Adrenal gland (tissue), 12 donors: Measurements from ENCODE around the gene SRRM2. TPM values are rescaled to one million over a fixed set of nuclear protein-coding genes. Genes with fewer than 3 reads are reported as not detected.

Source experiments
- DNase-seq, 7 donors: peaks; one replicate each; pipeline ENCODE4 v3.0.0-alpha.2; 2019 to 2020
- H3K27ac ChIP-seq, 5 donors: fragments of 200-600 bp; sonication (generic) in 4 of 5; 1 replicate in 3 of 5; 2 replicates in 2 of 5; pipeline versions ENCODE4 v1.5.1 to v1.8.0; 2016 to 2020; ENCODE audit warnings: mild to moderate bottlenecking in 1 of 5
- H3K27me3 ChIP-seq: fragments of 200-600 bp; 2 replicates; pipeline ENCODE4 v1.8.0; 2021
- H3K36me3 ChIP-seq, 2 donors: fragments of 200-600 bp; replicated peaks in 1 of 2; 1 replicate in 1 of 2; 2 replicates in 1 of 2; pipeline versions ENCODE4 v1.5.1 to v1.8.0; 2018 to 2022
- H3K4me1 ChIP-seq, 2 donors: fragments of 200-600 bp; replicated peaks in 1 of 2; 1 replicate in 1 of 2; 2 replicates in 1 of 2; pipeline versions ENCODE4 v1.5.1 to v1.8.0; 2018 to 2021
- H3K4me3 ChIP-seq, 4 donors: fragments of 200-600 bp; sonication (generic) in 3 of 4; one replicate each; pipeline ENCODE4 v1.5.1; 2016 to 2018
- H3K9me3 ChIP-seq, 3 donors: fragments of 200-600 bp; sonication (generic) in 1 of 3; replicated peaks in 1 of 3; 1 replicate in 2 of 3; 2 replicates in 1 of 3; pipeline versions ENCODE4 v1.5.1 to v1.8.0; 2016 to 2021
- CTCF ChIP-seq, 6 experiments: fragments of 450-650 bp in 4 of 6; fragments of 200-600 bp in 2 of 6; sonication (generic) in 1 of 6; IDR thresholded peaks; 1 replicate in 5 of 6; 2 replicates in 1 of 6; pipeline versions ENCODE4 v1.5.1 to v1.8.0; 2016 to 2021; ENCODE audit warnings: antibody characterized with exemption in 6 of 6, mild to moderate bottlenecking in 2 of 6, moderate library complexity in 1 of 6
- POLR2A ChIP-seq, 2 donors: fragments of 450-650 bp; IDR thresholded peaks; one replicate each; pipeline ENCODE4 v1.6.1; 2017; ENCODE audit warnings: antibody characterized with exemption in 2 of 2, mild to moderate bottlenecking in 2 of 2, moderate library complexity in 1 of 2
- WGBS, 4 donors: extraction: QIAGEN DNeasy Blood & Tissue Kit in 2 of 4; methylation state at CpG; one replicate each; pipeline versions ENCODE4 v1.1.5 to v1.1.7; 2013 to 2017; 5-methylcytosine and 5-hydroxymethylcytosine counted together
- intact Hi-C, 2 donors: fragments of 100-400 bp; cut with DNase I; formaldehyde crosslinking; loops; one replicate each; pipeline versions ENCODE4 v1.14.1 to v1.15.0; 2022 to 2023
- polyA plus RNA-seq, 3 donors: library from polyadenylated mRNA; stranded (reverse); fragments of 200-250 nt in 2 of 3; fragments of 350-450 nt in 1 of 3; fragmentation: Illumina TruSeq in 1 of 3; extraction: RNeasy Lipid Tissue Mini Kit (QIAGEN cat#74804) in 1 of 3; gene quantifications; one replicate each; pipeline ENCODE4 v1.2.3, GENCODE V29; 2013 to 2014
- total RNA-seq, 9 donors: library from RNA; depleted of rRNA in 4 of 9; stranded (reverse); fragments of >200 nt in 4 of 9; fragments of 120-200 nt in 1 of 9; fragmentation: NEBNext Ultra II Directional in 1 of 9; extraction: Animal tissue kit (Norgen Biotek cat#: 25700) in 1 of 9; gene quantifications; one replicate each; pipeline versions ENCODE4 v1.1.0 to v1.2.4, GENCODE V29; 2013 to 2023
- donor health status: healthy with polysubstance abuse.
- donor health status: Bipolar disorder and iron deficiency.
- donor health status: DM: yes; HTN: yes; CAD: no.
- donor health status: DM: no; HTN: no; CAD: no.
- donor health status: DM: no; HTN: no; CAD: no.
- donor health status: DM: yes; HTN: yes; CAD: no.

SRRM2 gene
- total and polyA plus RNA-seq, 12 donors: 81.7 to 3,120 (median 328) TPM

DNA sequence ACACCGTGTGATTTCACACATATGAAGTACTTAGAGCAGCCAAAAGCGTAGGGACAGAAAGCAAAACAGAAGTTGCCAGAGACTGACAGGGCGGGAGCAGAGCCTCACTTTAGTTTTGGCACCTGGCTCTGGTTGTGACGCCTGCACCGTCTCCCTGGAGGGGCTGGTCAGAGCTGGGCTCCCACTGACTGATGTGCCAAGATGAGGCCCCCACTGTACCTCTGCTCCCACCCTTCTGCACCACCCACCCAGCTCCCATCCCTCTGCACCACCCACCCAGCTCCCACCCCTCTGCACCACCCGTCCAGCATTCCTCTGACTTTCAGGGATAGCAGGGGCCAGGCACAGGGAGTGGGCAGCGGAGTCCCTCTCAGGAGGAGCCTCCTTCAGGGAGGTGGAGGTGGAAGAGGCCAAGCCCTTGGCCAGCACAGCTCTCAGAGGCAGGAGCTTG lies 61.4 kb downstream of the SRRM2 start:
- WGBS, 4 donors: 62 to 84% (median 82%) methylated on average over 6 to 7 of the region's 7 CpGs
- intact Hi-C loops: no loop called here
- Histone ChIP-seq H3K9me3 (no peaks in the 10 kb centered on the region), H3K27me3 (no peaks in the 10 kb centered on the region), H3K27ac (no peak overlapping the region), H3K4me1 (no peaks in the 10 kb centered on the region), H3K4me3 (no peak overlapping the region), H3K36me3 (no peaks in the 10 kb centered on the region)
- DNase-seq: no peak
- TF ChIP-seq CTCF (IDR thresholded peaks at IDR 0.05) (no peak), POLR2A (IDR thresholded peaks at IDR 0.05) (no peak)

- H3K4me3 ChIP-seq: no peak overlapping the region
- 77 to 91% (median 87%) methylated on average over 10 to 20 of the region's 20 CpGs for WGBS, 4 donors
- no peaks in the 10 kb centered on the region for H3K4me1 ChIP-seq
- DNase-seq: no peak
- no peaks in the 10 kb centered on the region for H3K36me3 ChIP-seq
- intact Hi-C loops: no loop called here
- no peaks in the 10 kb centered on the region for H3K27me3 ChIP-seq
- no peak overlapping the region for H3K27ac ChIP-seq
- TF ChIP-seq CTCF (IDR thresholded peaks at IDR 0.05) (no peak), POLR2A (IDR thresholded peaks at IDR 0.05) (no peak)
- H3K9me3 ChIP-seq: no peaks in the 10 kb centered on the region
Observed at GRCh38 chr16:2814551-2815298, 62.3 kb downstream of the SRRM2 start.

DNA sequence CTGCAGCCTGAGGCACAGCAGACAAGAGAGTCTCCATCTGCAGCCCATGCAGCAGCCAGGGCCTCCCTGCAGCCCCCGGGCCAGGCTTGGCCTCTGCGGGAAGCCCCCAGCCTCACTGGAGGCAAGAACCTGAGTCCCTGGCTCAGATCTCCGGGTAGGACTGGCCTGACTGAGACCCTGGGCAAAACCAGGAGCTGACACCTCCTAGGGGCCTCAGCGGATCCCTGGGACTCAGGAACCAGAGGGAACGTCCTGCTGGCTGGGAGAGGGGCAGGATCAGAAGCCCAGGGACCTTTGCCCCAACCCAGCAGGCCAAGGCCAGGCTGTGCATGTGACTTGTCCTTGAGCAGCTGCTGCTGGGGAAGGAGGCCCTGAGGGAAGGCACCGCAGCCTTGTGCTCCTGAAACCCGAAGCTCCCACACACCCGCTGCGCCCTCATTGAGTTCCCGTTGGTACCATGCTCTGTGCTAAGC lies 62.9 kb downstream of the SRRM2 start:
- DNase-seq: peak in 1 of 7 donors; percentile 5
- no peaks in the 10 kb centered on the region for H3K4me1 ChIP-seq
- TF ChIP-seq CTCF (IDR thresholded peaks at IDR 0.05): no peak
- no peak for TF ChIP-seq POLR2A (IDR thresholded peaks at IDR 0.05)
- 50 to 92% (median 52%) methylated on average over 4 to 10 of the region's 10 CpGs for WGBS, 4 donors
- no peaks in the 10 kb centered on the region for H3K9me3 ChIP-seq
- intact Hi-C loops: no loop called here
- no peaks in the 10 kb centered on the region for H3K36me3 ChIP-seq
- no peak overlapping the region for H3K27ac ChIP-seq
- no peak overlapping the region for H3K4me3 ChIP-seq
- H3K27me3 ChIP-seq: no peaks in the 10 kb centered on the region

DNA sequence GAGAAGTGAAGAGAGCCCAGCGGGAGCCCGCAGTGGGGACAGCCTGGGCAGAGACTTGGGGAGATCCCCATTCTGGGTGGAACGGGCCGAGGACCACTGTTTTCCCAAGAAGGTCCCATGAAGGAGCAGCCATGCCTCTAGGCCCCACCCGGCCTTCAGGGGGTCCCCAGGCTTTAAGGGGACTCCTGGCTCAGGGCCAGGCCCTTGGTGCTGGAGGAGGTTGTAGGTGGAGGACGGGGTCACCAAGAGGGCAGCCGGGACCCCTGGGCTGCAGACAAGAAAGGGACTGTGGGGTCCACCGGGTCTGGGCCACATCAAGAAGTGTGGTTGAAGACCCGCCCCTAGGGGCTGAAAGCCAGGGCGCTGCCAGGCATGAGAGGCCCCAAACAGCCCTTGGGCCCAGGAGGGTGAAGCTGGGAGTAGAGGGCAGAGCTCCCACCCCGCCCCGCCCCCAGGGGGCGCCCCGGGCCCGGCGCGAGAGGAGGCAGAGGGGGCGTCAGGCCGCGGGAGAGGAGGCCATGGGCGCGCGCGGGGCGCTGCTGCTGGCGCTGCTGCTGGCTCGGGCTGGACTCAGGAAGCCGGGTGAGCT lies 64.4 kb downstream of the SRRM2 start, which contains the start of gene PRSS21:
Gene PRSS21 (plus strand): TSS at position 487 of the 589 bp plus-strand sequence. CDS start 32 bp downstream, at position 519.
- Histone ChIP-seq H3K36me3 (no peaks in the 10 kb centered on the region), H3K27ac (no peak within 1 kb of the TSS), H3K4me1 (no peaks in the 10 kb centered on the region), H3K27me3 (no peaks in the 10 kb centered on the region), H3K9me3 (no peaks in the 10 kb centered on the region), H3K4me3 (no peak within 1 kb of the TSS)
- intact Hi-C loops: no loop called here
- TF ChIP-seq POLR2A (IDR thresholded peaks at IDR 0.05) (no peak), CTCF (IDR thresholded peaks at IDR 0.05) (no peak)
- 68 to 99% (median 80%) methylated on average over 9 to 28 of the region's 28 CpGs for WGBS, 4 donors
- DNase-seq: peak in 1 of 7 donors; percentile 4
